WI38 (cell line): ENCODE measurements around the gene C1QL1.

Experiments
- H3K4me3 ChIP-seq: 2 replicates; pipeline ENCODE4 v1.5.1; 2011; ENCODE audit warnings: low read depth, mild to moderate bottlenecking, control low read depth, low read length
- CTCF ChIP-seq: IDR thresholded peaks from 2 replicates; pipeline ENCODE4 v1.5.1; 2012; ENCODE audit warnings: low read depth, mild to moderate bottlenecking, control low read depth, low read length

The C1QL1 gene

GRCh38 chr17:44928950-44929720 is 39.0 kb downstream of the C1QL1 start:
- TF ChIP-seq CTCF: no peak
- H3K4me3 ChIP-seq: no peak overlapping the region

- TF ChIP-seq CTCF: no peak
- no peak overlapping the region for H3K4me3 ChIP-seq
Measured at GRCh38 chr17:44928136-44928535, 40.0 kb downstream of the C1QL1 start.

- no peak overlapping the region for H3K4me3 ChIP-seq
- no peak for TF ChIP-seq CTCF
Measured at GRCh38 chr17:44927696-44928095, 40.4 kb downstream of the C1QL1 start.

GRCh38 chr17:44926821-44927525 is 41.1 kb downstream of the C1QL1 start:
- no peak overlapping the region for H3K4me3 ChIP-seq
- no peak for TF ChIP-seq CTCF

GRCh38 chr17:44925731-44926697 is 42.1 kb downstream of the C1QL1 start:
- H3K4me3 ChIP-seq: no peak overlapping the region
- TF ChIP-seq CTCF: no peak

GRCh38 chr17:44924107-44924544 is 44.0 kb downstream of the C1QL1 start:
- no peak for TF ChIP-seq CTCF

More at GRCh38 chr17:44924107-44924544, 44.0 kb downstream of the C1QL1 start:
- no peak overlapping the region for H3K4me3 ChIP-seq
